NCI-H1092 treated with DMSO at 0.1 percent for 48 hours (cell line): Measurements from ENCODE around the gene TTC23.
"Not testable (repeated sequence)": the region's sequence is repeated elsewhere in the genome, so short reads cannot be mapped to it uniquely, and the experiment has no call there.

Source experiments
- DNase-seq: peaks from one replicate; lab custom pipeline; 2025; lab: John Stamatoyannopoulos, UW

Gene TTC23

GRCh38 chr15:99248000-99248715 is 1.2 kb downstream of the TTC23 start:
- DNase-seq = no peak

GRCh38 chr15:99247062-99247461 is 2.3 kb downstream of the TTC23 start:
- no peak for DNase-seq

- no peak for DNase-seq
Observed at GRCh38 chr15:99244306-99244705, 5.1 kb downstream of the TTC23 start.

GRCh38 chr15:99241752-99242151 is 7.6 kb downstream of the TTC23 start:
- no peak for DNase-seq

- DNase-seq = no peak
Observed at GRCh38 chr15:99239545-99240198, 9.7 kb downstream of the TTC23 start.

GRCh38 chr15:99238849-99239248 is 10.5 kb downstream of the TTC23 start:
- no peak for DNase-seq

- DNase-seq = not testable (repeated sequence)
Observed at GRCh38 chr15:99234160-99234559, 15.2 kb downstream of the TTC23 start.

GRCh38 chr15:99232740-99233139 is 16.6 kb downstream of the TTC23 start:
- DNase-seq = no peak

GRCh38 chr15:99230867-99231266 is 18.5 kb downstream of the TTC23 start:
- no peak for DNase-seq

- no peak for DNase-seq
Observed at GRCh38 chr15:99228120-99228770, 21.1 kb downstream of the TTC23 start.

GRCh38 chr15:99226802-99227201 is 22.6 kb downstream of the TTC23 start:
- no peak for DNase-seq

- DNase-seq = no peak
Observed at GRCh38 chr15:99224372-99225214, 24.8 kb downstream of the TTC23 start.

GRCh38 chr15:99213187-99213811 is 36.1 kb downstream of the TTC23 start:
- DNase-seq = peak; percentile 12

- DNase-seq = no peak
Observed at GRCh38 chr15:99212406-99212805, 37.0 kb downstream of the TTC23 start.

- DNase-seq = no peak
Observed at GRCh38 chr15:99211926-99212325, 37.5 kb downstream of the TTC23 start.

- no peak for DNase-seq
Observed at GRCh38 chr15:99210334-99210733, 39.0 kb downstream of the TTC23 start.

GRCh38 chr15:99209326-99209725 is 40.1 kb downstream of the TTC23 start:
- no peak for DNase-seq

- no peak for DNase-seq
Observed at GRCh38 chr15:99207672-99208071, 41.7 kb downstream of the TTC23 start.

GRCh38 chr15:99202176-99202552 is 47.2 kb downstream of the TTC23 start:
- DNase-seq = no peak

GRCh38 chr15:99201408-99202175 is 47.8 kb downstream of the TTC23 start:
- DNase-seq = no peak

- no peak for DNase-seq
Observed at GRCh38 chr15:99197856-99198255, 51.5 kb downstream of the TTC23 start.
